KBM-7 (cell line): Measurements from ENCODE around the gene CAMK1D.

ENCODE experiments used
- DNase-seq: peaks from one replicate; pipeline ENCODE4 v3.0.0-alpha.2; 2015
- in situ Hi-C: fragments of 300-500 bp; cut with MboI; formaldehyde crosslinking; loops from 2 replicates; pipeline ENCODE4 v1.14.3; 2020; ENCODE audit warnings: low sequenced_read_pairs, low pct_unique_long_range_greater_than_20kb, mixed read lengths

The CAMK1D gene

GRCh38 chr10:12501841-12502525 is 152.6 kb downstream of the CAMK1D start:
- in situ Hi-C loops: no loop called here
- no peak for DNase-seq

DNA sequence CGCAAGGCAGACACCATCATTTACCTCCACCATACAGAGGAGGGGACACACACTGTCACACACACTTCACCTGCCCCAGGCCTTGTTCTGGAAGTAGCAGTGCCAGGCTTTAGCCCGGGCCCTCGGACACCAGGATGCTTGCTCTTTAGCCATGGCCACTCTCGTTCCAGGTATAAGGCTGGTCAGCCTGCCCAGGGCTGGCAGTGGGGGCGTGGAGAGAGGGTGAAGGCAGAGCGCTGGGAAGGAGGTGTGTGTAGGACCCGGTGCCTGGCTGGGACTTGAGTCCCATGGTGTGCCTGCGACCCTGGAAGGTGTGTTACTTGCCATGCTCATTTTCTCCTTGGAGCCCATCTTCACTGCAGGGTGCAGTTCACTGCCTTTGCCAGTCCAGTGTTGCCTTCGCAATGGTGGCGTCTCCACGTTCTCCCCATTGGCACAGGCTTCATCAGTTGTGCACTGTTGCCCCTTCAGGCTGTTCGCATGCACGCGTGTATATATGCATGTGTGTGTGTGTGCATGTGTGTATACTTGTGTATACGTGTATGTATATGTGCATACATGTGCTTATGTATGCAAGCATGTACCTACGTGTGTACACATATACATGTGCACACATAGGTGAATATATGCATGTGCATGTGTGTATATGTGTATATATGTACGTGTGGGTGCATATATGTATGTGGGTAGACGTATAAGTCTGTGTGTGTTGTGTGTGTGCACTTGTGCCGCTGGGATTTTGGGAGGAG is 153.4 kb downstream of the CAMK1D start:
- in situ Hi-C loops: no loop called here

GRCh38 chr10:12503311-12503710 is 154.0 kb downstream of the CAMK1D start:
- in situ Hi-C loops: no loop called here
- DNase-seq: no peak

More for the DNA sequence above, 153.4 kb downstream of the CAMK1D start:
- DNase-seq: no peak

DNA sequence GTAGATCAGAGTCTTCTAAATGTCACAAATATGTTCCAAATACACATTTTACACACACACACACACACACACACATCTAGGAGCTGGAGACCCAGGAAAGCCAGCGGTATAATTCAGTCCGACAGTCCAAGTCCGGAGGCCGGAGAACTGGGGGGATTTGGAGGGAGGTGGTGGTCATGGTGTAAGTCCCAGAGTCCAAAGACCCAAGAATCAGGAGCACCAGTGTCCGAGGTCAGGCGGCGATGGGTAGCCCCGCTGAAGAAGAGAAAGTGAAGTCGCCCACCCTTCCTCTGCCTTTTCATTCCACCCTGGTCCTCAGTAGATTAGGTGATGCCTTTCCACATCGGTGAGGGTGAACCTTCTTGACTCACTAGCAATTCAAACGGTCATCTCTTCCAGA is 154.8 kb downstream of the CAMK1D start:
- in situ Hi-C loops: no loop called here
- no peak for DNase-seq

GRCh38 chr10:12504628-12505027 is 155.3 kb downstream of the CAMK1D start:
- DNase-seq: no peak
- in situ Hi-C loops: no loop called here

DNA sequence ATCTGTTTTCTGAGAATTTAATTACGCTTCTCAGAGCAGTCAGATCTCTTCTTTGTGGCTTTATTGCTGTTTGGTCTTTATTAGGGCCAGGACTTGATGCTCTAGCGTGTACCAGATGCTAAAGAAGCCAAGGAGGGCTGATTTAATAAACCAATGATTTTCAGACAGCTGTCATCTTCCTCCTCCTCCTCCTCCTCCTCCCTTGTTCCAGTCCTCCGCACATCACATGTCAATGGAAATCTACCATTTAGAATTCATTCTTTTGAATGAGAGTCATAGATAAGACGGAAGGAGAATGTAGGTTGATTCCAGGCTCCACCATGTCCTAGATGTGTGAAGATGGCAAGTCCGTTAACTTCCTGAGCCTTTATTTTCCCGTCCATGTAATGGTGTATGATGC is 156.3 kb downstream of the CAMK1D start:
- DNase-seq: no peak
- in situ Hi-C loops: no loop called here

GRCh38 chr10:12507165-12507850 is 158.0 kb downstream of the CAMK1D start:
- peak; percentile 27 for DNase-seq
- in situ Hi-C loops: no loop called here

- DNase-seq: no peak
These were observed 158.8 kb downstream of the CAMK1D start for GRCh38 chr10:12508165-12508564.

DNA sequence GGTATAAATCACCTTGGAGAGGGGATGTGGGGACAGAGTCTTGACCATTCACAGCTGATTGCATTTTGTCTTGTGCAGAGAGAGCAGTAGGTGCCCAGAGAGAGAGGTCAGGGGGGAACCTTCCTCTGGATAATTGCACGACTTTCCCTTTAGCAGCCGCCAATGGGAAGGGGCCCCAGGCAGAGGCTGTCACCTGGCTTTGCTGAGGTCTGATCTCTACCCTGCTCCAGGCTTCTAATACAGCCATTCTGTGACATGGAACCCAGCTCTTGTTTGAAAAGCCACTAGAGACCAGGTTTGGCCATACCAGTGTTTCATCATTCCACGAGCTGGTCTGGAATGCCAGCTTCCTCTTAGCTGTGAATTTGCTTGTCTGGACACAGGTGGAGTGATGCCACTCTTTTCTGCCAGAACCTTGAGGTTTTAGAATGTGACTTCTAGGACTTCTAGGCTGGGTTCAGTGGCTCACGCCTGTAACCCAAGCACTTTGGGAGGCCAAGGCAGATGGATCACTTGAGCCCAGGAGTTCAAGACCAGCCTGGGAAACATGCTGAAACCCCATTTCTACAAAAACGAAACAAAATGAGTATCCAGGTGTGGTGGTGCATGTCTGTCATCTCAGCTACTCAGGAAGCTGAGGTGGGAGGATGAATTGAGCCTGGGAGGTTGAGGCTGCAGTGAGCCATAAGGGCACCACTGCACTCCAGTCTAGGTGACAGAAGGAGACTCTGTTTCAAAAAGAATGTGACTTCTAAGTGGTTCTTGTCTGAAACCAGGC is 159.9 kb downstream of the CAMK1D start:
- DNase-seq: no peak
- in situ Hi-C loops: no loop called here

More at GRCh38 chr10:12508165-12508564, 158.8 kb downstream of the CAMK1D start:
- in situ Hi-C loops: no loop called here

GRCh38 chr10:12509794-12510100 is 160.4 kb downstream of the CAMK1D start:
- in situ Hi-C loops: no loop called here
- no peak for DNase-seq

DNA sequence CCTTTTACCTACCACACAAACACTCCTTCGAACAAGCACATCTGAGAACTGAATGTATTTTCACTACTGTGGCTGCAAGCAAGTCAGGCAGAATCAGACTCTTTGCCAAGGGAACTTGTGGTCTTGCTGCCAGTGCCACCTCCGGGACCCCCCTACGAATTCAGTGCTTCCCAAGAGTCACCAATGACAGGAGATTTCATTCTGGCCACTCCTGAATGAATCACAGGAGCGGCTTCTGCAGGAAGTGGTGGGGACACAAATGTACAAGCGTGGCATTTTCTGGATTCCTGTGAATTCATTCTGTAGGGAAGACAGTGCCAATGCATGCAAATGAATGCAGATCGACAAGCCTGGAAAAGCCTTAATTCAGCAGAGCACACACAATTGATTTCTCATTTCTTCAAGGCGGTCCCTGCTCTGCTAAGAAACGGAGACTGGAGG is 161.2 kb downstream of the CAMK1D start:
- DNase-seq: no peak
- in situ Hi-C loops: no loop called here

DNA sequence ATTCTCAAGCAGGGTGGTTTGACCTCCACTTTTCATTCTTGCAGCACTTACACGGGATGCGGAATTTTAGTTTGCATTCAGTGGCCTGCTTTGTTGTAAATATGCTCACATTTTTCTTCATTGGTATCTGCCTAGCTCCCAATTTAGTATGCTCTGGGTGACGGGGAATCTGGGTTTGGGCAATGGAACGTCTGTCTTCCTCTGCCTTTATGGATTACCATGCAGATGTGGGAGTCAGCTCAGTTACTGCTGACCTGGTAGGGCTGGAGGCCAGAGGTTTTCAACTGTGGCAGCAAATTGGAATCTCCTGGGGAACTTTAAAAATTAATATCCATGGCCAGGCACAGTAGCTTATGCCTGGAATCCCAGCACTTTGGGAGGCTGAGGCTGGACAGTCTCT is 161.6 kb downstream of the CAMK1D start:
- in situ Hi-C loops: no loop called here
- no peak for DNase-seq

- in situ Hi-C loops: no loop called here
- no peak for DNase-seq
These were observed 162.3 kb downstream of the CAMK1D start for GRCh38 chr10:12511651-12512050.

GRCh38 chr10:12512332-12513002 is 163.1 kb downstream of the CAMK1D start:
- in situ Hi-C loops: no loop called here
- no peak for DNase-seq

DNA sequence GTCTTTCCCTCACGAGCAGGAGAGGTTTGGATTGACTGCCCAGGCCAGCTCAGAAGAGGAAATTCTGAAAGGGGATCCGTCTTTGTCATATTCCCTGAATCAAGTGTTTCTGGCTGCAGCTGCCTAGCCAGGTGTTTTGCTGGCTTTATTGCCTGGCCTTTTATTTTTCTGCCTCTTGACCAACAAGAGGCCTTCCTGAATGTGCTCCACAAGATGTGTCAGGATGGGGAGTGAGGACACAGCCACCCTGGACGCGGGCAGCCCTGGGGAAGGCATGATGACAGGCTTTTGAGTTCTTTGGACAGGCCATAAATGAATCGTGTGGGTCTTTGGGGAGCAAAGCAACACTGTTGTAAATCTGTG is 163.6 kb downstream of the CAMK1D start:
- in situ Hi-C loops: no loop called here
- DNase-seq: no peak

- in situ Hi-C loops: no loop called here
- DNase-seq: peak; percentile 14
These were observed 164.7 kb downstream of the CAMK1D start for GRCh38 chr10:12513775-12514673.

DNA sequence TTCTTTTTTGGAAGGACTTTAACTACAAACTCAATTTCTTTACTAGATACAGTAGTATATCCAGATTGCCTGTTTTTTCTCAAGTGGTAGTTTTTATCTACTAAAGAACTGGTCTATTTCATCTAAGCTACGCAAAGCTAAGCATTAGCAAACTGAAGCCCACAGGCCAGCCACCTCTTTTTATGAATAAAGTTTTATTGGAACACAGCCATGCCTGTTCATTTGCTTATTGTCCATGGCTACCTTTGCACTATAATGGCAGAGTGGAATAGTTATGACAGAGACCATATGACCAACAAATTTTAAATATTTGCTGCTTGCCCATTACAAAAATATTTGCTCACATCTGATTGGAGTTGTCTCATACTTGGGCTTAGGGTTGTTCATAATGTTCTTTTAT is 168.7 kb downstream of the CAMK1D start:
- DNase-seq: no peak
- in situ Hi-C loops: no loop called here

- no peak for DNase-seq
- in situ Hi-C loops: no loop called here
These were observed 172.1 kb downstream of the CAMK1D start for GRCh38 chr10:12521423-12521822.
